ENCODE measurements around the gene RCSD1.

DNA sequence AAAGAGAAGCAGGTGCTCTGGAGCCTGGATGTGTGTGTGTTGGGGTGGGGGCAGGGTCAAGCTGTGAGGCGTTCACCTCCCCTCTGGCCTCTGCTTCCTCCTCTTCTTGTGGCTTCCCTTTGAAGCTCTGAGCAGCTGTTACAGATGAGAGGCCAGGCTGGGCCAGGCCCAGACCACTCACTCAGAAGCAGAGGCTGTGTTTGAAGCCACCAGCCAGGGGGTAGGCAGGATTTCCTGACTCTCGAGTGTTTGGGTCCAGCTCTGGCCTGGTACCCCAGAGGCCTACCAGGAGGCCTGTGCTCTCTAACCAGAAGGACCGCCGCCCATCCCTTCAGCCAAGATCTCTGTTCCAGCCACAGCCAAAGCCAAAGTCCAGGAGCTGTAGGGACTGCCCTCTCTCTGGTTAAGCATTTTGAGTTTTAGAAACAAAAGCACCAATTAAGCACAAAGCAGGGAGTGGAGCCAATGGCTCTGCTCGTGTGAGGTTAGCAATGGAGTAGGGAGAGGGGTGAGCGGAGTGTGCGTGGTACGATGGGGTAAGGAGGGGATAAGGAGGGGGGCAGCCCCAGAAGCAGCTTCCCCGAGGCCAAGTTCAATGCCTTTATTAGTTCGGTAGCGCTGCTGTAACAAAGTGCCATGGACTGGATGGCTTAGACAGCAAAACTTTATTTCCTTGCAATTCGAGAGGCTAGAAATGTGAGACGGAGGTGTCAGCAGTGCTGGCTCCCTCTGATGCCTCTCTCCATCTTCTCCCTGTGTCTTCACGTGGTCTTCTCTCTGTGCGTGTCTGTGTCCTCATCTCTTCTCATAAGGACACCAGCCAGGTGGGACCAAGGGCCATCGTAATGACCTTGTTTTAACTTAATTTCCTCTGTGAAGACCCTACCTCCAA lies 20.5 kb downstream of the RCSD1 start:
- TF ChIP-seq, protein P1, sequence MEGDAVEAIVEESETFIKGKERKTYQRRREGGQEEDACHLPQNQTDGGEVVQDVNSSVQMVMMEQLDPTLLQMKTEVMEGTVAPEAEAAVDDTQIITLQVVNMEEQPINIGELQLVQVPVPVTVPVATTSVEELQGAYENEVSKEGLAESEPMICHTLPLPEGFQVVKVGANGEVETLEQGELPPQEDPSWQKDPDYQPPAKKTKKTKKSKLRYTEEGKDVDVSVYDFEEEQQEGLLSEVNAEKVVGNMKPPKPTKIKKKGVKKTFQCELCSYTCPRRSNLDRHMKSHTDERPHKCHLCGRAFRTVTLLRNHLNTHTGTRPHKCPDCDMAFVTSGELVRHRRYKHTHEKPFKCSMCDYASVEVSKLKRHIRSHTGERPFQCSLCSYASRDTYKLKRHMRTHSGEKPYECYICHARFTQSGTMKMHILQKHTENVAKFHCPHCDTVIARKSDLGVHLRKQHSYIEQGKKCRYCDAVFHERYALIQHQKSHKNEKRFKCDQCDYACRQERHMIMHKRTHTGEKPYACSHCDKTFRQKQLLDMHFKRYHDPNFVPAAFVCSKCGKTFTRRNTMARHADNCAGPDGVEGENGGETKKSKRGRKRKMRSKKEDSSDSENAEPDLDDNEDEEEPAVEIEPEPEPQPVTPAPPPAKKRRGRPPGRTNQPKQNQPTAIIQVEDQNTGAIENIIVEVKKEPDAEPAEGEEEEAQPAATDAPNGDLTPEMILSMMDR (IDR thresholded peaks at IDR 0.05; ENCODE audit: low read length): no peak
- no peak for TF ChIP-seq EZH2 (IDR thresholded peaks at IDR 0.05; ENCODE audit: borderline replicate concordance, low read length)

Data from OCI-LY1 (cell line).